A549 (cell line): ENCODE measurements around the gene MAMSTR.

Source experiments
- CBX2 ChIP-seq: fragments of 200-600 bp; sonication (generic); IDR thresholded peaks from 2 replicates; pipeline ENCODE4 v1.6.1; 2016; ENCODE audit warnings: low read depth, mild to moderate bottlenecking, borderline replicate concordance
- CTCF ChIP-seq: fragments of >200 bp; sonication (Bioruptor Twin); formaldehyde crosslinking; IDR thresholded peaks from 3 replicates; pipeline ENCODE4 v1.5.1; 2016
- E2F6 ChIP-seq: IDR thresholded peaks from 2 replicates; pipeline ENCODE4 v1.6.1; 2012; ENCODE audit warnings: low read depth, borderline replicate concordance
- EHMT2 ChIP-seq: fragments of 200-600 bp; sonication (generic); IDR thresholded peaks from 2 replicates; pipeline ENCODE4 v1.6.1; 2016; ENCODE audit warnings: antibody characterized with exemption, low read depth, mild to moderate bottlenecking, moderate library complexity
- GATA3 ChIP-seq: IDR thresholded peaks from 2 replicates; pipeline ENCODE4 v1.6.1; 2012; ENCODE audit warnings: borderline replicate concordance
- MAX ChIP-seq: IDR thresholded peaks from 2 replicates; pipeline ENCODE4 v1.6.1; 2012
- POLR2A ChIP-seq: IDR thresholded peaks from 2 replicates; pipeline ENCODE4 v1.6.1; 2012; ENCODE audit warnings: mild to moderate bottlenecking, low read length
- RAD21 ChIP-seq, 2 experiments: fragments of >200 bp in 1 of 2; sonication (Bioruptor Twin) in 1 of 2; formaldehyde crosslinking in 1 of 2; IDR thresholded peaks in 1 of 2; conservative IDR thresholded peaks in 1 of 2; 2 replicates in 1 of 2; 3 replicates in 1 of 2; pipeline ENCODE4 v1.6.1; 2012 to 2018; ENCODE audit warnings: inconsistent platforms in 1 of 2
- REST ChIP-seq: fragments of 200-600 bp; sonication (generic); IDR thresholded peaks from 2 replicates; pipeline ENCODE4 v1.6.1; 2016; ENCODE audit warnings: antibody characterized with exemption, mild to moderate bottlenecking, moderate library complexity

GRCh38 chr19:48720251-48720612, 707 bp upstream of the MAMSTR start:
- TF ChIP-seq REST (no peak), CTCF (no peak), RAD21 (conservative IDR thresholded peaks at IDR 0.05 in 1 of 2, IDR thresholded peaks at IDR 0.05 in 1 of 2) (no peak), MAX (no peak), POLR2A (no peak), CBX2 (no peak), E2F6 (no peak), EHMT2 (no peak), GATA3 (no peak)
